ENCODE results near the gene ASCC2. TPM values are rescaled to one million over a fixed set of nuclear protein-coding genes. Genes with fewer than 3 reads are reported as not detected.

Gene ASCC2
- total RNA-seq, 1 donor from 2014 or later: 85.5 TPM

DNA sequence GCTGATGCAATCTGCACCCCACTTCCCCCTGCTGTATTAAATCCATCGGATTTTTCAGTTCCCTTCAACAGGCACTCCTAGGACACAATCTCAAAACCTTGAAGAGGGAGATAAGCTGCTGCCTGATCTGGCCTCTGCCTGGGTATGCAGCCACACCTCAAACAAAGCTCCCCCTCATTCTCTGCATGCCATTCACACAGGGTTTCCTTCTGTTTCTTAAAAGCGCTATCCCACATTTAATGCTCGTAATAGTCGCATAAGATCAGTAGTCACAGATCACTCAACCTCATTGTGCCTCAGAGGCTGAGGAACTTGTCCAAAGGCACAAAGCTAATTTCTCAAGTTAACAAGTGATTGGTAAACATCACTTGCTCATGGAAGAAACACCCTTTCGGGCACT, 36.9 kb downstream of the ASCC2 start:
- Mint-ChIP-seq H3K9me3 (ENCODE audit: unreplicated experiment) (no peaks in the 10 kb centered on the region), H3K27me3 (ENCODE audit: unreplicated experiment) (peaks cover 5% of the 10 kb centered on the region), H3K4me3 (ENCODE audit: unreplicated experiment) (no peak overlapping the region), H3K36me3 (ENCODE audit: low read depth, unreplicated experiment) (peaks cover 39% of the 10 kb centered on the region), H3K27ac (ENCODE audit: unreplicated experiment) (no peak overlapping the region), H3K4me1 (ENCODE audit: unreplicated experiment) (peaks cover 4% of the 10 kb centered on the region)
- DNase-seq (ENCODE audit: low spot score): no peak
- TF ChIP-seq CTCF (IDR thresholded peaks at IDR 0.05; ENCODE audit: unreplicated experiment): no peak

- H3K4me1 Mint-ChIP-seq (ENCODE audit: unreplicated experiment): peaks cover 4% of the 10 kb centered on the region
- H3K4me3 Mint-ChIP-seq (ENCODE audit: unreplicated experiment): no peak overlapping the region
These were observed 38.8 kb downstream of the ASCC2 start for GRCh38 chr22:29799217-29799680.

DNA sequence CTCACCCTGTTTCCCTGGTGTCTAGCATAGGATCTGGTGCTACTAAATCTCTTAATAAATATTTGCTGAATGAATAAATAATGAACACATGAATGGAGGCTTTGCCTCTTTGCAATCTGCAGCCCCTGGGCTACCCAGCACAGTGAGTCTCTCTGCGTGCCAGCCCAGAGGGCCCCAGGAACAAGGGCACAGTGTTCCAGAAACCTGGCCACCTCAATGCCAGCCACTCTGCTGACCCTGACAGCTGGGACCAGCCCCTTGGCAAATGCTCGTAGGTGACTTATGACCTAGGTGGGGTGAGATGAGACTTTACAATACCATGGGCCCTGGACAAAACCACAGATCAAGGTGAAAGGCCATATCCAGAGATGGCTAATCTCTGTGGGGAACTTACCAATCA, 39.3 kb downstream of the ASCC2 start:
- DNase-seq (ENCODE audit: low spot score): no peak
- Mint-ChIP-seq H3K4me3 (ENCODE audit: unreplicated experiment) (no peak overlapping the region), H3K36me3 (ENCODE audit: low read depth, unreplicated experiment) (peaks cover 34% of the 10 kb centered on the region), H3K4me1 (ENCODE audit: unreplicated experiment) (peaks cover 4% of the 10 kb centered on the region), H3K27ac (ENCODE audit: unreplicated experiment) (no peak overlapping the region), H3K9me3 (ENCODE audit: unreplicated experiment) (no peaks in the 10 kb centered on the region), H3K27me3 (ENCODE audit: unreplicated experiment) (peaks cover 3% of the 10 kb centered on the region)
- TF ChIP-seq CTCF (IDR thresholded peaks at IDR 0.05; ENCODE audit: unreplicated experiment): no peak

More at GRCh38 chr22:29799217-29799680, 38.8 kb downstream of the ASCC2 start:
- H3K27me3 Mint-ChIP-seq (ENCODE audit: unreplicated experiment): peaks cover 3% of the 10 kb centered on the region
- TF ChIP-seq CTCF (IDR thresholded peaks at IDR 0.05; ENCODE audit: unreplicated experiment): no peak
- no peaks in the 10 kb centered on the region for H3K9me3 Mint-ChIP-seq (ENCODE audit: unreplicated experiment)
- H3K36me3 Mint-ChIP-seq (ENCODE audit: low read depth, unreplicated experiment): peaks cover 34% of the 10 kb centered on the region
- DNase-seq (ENCODE audit: low spot score): no peak
- no peak overlapping the region for H3K27ac Mint-ChIP-seq (ENCODE audit: unreplicated experiment)

DNA sequence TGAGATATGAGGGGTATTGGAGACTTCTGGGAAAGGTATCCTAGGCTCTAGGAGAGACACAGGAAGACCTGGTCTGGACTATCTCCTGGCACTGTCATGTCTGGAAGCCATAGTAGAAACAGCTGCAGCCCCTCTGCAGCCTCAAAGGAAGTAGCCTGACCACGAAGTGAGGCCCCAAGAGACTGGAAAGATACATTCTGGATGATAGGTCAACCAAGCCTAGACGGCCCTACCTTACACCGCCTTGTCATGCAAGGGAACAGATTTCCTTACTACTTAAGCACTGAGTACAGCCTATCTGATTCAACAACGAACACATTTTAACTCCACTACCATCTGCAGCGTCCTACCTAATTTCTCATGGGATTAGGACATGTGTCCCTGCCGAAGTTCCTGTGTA, 39.8 kb downstream of the ASCC2 start:
- no peak for DNase-seq (ENCODE audit: low spot score)
- Mint-ChIP-seq H3K27ac (ENCODE audit: unreplicated experiment) (no peak overlapping the region), H3K4me3 (ENCODE audit: unreplicated experiment) (no peak overlapping the region), H3K27me3 (ENCODE audit: unreplicated experiment) (peaks cover 3% of the 10 kb centered on the region), H3K9me3 (ENCODE audit: unreplicated experiment) (no peaks in the 10 kb centered on the region), H3K4me1 (ENCODE audit: unreplicated experiment) (peaks cover 4% of the 10 kb centered on the region), H3K36me3 (ENCODE audit: low read depth, unreplicated experiment) (peaks cover 34% of the 10 kb centered on the region)
- TF ChIP-seq CTCF (IDR thresholded peaks at IDR 0.05; ENCODE audit: unreplicated experiment): no peak

DNA sequence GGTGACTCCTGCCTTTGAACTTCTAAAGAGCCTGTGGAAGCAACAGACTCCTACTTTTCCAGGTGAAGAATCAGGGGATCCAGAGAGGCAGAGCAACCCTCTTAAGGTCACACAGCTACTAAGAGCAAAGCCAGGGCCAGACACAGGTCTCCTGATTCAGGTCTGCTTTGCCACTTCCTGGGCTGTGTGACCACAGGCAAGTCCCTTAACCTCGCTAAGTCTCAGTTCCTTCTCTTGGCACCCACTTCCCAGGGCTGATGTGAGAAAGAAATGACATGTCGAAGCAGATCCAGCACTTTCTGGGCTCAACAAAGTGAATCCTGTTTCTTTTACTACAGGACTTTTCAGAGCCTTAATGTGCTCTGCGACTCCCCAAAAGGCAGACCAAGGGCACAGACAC, 40.7 kb downstream of the ASCC2 start:
- peaks cover 34% of the 10 kb centered on the region for H3K36me3 Mint-ChIP-seq (ENCODE audit: low read depth, unreplicated experiment)
- DNase-seq (ENCODE audit: low spot score): no peak

More for the DNA sequence above, 40.7 kb downstream of the ASCC2 start:
- Mint-ChIP-seq H3K27ac (ENCODE audit: unreplicated experiment) (no peak overlapping the region), H3K4me3 (ENCODE audit: unreplicated experiment) (no peak overlapping the region), H3K27me3 (ENCODE audit: unreplicated experiment) (peaks cover 3% of the 10 kb centered on the region), H3K4me1 (ENCODE audit: unreplicated experiment) (peaks cover 4% of the 10 kb centered on the region), H3K9me3 (ENCODE audit: unreplicated experiment) (no peaks in the 10 kb centered on the region)
- TF ChIP-seq CTCF (IDR thresholded peaks at IDR 0.05; ENCODE audit: unreplicated experiment): no peak

All from endothelial cell (in vitro differentiated cells).